ENCODE data around the gene IL17RB. TPM values are rescaled to one million over a fixed set of nuclear protein-coding genes. Genes with fewer than 3 reads are reported as not detected.
A peak's percentile ranks its signal among the peaks of the same experiment; 100 is the strongest.

Gene IL17RB
- total and polyA plus RNA-seq, 2 of the 8 experiments (the other 6 are each of a cell fraction or from before 2014, with no cell fraction given): 7.0 to 24.6 TPM

GRCh38 chr3:53846134-53846850 lies at the start of gene IL17RB, which contains the start of gene CHDH (continued):
- TF ChIP-seq, protein P1, sequence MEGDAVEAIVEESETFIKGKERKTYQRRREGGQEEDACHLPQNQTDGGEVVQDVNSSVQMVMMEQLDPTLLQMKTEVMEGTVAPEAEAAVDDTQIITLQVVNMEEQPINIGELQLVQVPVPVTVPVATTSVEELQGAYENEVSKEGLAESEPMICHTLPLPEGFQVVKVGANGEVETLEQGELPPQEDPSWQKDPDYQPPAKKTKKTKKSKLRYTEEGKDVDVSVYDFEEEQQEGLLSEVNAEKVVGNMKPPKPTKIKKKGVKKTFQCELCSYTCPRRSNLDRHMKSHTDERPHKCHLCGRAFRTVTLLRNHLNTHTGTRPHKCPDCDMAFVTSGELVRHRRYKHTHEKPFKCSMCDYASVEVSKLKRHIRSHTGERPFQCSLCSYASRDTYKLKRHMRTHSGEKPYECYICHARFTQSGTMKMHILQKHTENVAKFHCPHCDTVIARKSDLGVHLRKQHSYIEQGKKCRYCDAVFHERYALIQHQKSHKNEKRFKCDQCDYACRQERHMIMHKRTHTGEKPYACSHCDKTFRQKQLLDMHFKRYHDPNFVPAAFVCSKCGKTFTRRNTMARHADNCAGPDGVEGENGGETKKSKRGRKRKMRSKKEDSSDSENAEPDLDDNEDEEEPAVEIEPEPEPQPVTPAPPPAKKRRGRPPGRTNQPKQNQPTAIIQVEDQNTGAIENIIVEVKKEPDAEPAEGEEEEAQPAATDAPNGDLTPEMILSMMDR (IDR thresholded peaks at IDR 0.05; ENCODE audit: control extremely low read depth in 1 of 3, insufficient read depth in 1 of 3, low read depth in 1 of 3, low read length in 3 of 3): no peak
- TF ChIP-seq POLR2A (IDR thresholded peaks at IDR 0.05; ENCODE audit: control extremely low read depth in 1 of 2, low read depth in 2 of 2, low read length in 2 of 2): peak in 1 of 2 experiments; percentile 58; a peak in 2 of 3 replicates
